Measurements from ENCODE around the gene HTR3B.

Gene HTR3B

DNA sequence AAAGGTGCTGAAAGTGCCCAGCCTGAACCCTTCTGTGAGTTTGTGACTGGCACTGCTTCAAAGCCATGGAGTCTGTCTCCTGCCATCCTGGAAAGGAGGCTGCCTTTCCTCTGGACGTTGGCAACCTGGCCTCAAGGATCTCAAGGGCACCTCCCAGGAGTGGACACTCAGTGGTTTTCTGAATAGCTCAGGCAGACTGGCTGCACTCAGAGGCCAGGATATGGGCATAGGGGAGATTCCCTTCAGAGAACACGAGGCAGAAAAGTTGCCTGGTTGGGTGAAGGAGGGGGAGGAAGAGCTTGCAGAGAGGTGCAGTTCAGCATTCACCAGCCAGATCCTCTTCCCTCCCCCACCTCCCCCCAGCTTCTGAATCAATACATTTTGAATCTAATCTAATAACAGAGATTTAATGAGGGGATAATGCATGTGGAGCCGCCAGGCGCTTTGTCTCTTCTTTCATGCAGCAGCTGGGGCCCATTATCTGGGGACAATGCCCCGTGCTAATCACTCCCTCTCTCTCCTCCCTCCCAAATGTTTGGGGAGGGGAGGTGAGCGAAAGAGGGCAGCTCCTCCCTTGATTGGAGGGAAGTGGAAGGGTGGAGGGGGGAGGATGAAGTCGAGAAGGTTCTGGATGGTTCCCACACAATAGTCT lies 88.0 kb downstream of the HTR3B start:
- DNase-seq = no peak

DNA sequence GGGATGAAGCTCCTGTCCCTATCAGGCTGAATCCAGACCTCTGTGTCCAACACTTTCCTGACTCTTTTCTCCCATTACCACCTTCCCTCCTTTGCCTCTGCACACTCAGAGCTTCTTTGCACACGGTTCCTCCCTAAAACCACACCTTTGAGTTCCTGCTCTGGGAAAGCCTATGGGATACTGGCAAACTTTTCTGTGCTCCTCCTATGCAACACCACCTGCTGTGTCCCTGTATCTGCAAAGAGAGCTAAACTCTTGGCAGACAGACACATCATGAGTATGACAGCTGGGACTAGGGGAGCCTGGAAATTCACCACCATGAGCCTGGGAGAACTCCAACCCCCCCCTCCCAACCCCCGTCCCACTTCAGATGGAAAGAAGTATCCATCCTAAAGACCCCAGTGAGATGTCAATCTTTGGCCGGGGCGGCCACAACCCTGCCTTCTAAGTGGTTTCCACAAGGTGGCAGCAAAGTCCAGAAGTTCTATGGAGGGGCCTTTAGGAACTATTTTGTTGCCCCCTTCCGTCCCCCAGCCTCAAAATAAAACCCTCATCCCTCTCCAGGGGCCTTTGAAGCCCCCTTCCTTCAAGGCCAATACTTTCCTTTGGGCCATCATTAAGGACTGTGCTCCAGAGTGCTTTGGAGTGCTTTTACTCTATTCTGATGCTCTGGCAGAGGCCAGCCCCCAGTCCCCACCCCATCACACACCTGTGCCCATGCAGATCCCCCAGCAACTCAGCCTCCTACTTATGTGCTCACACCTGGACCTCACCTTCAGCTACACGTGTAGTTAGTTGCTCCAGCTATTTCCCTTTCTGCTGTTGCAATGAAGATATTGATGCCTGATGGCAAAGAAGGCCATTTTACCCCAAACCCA lies 89.7 kb downstream of the HTR3B start:
- DNase-seq = peak; percentile 46
